MG63 (cell line): ENCODE measurements around the gene SSBP3. TPM values are rescaled to one million over a fixed set of nuclear protein-coding genes. Genes with fewer than 3 reads are reported as not detected.
A peak's percentile ranks its signal among the peaks of the same experiment; 100 is the strongest.
"Not testable (repeated sequence)": the region's sequence is repeated elsewhere in the genome, so short reads cannot be mapped to it uniquely, and the experiment has no call there.

Experiments
- DNase-seq: peaks from one replicate; pipeline ENCODE4 v3.0.0-alpha.2; 2020
- H3K27me3 ChIP-seq: fragments of 250-450 bp; sonication (Bioruptor Pico); 2 replicates; pipeline ENCODE4 v1.5.1; 2020; ENCODE audit warnings: mild to moderate bottlenecking, moderate library complexity
- H3K36me3 ChIP-seq: fragments of 250-450 bp; sonication (Bioruptor Pico); 2 replicates; pipeline ENCODE4 v1.5.1; 2020; ENCODE audit warnings: mild to moderate bottlenecking, moderate library complexity
- H3K4me3 ChIP-seq: fragments of 250-450 bp; sonication (Bioruptor Pico); 2 replicates; pipeline ENCODE4 v1.5.1; 2020; ENCODE audit warnings: mild to moderate bottlenecking, moderate library complexity
- H3K9me3 ChIP-seq: fragments of 250-450 bp; sonication (Bioruptor Pico); 2 replicates; pipeline ENCODE4 v1.5.1; 2020; ENCODE audit warnings: mild to moderate bottlenecking, moderate library complexity
- total RNA-seq: library from RNA; depleted of rRNA; stranded (reverse); fragments of >200 nt; shearing (Covaris generic); gene quantifications from 2 replicates; pipeline ENCODE4 v1.2.3, GENCODE V29; 2014; ENCODE audit warnings: low replicate concordance

Gene SSBP3
- total RNA-seq, 1 experiment from 2014 or later: 15.9 TPM

DNA sequence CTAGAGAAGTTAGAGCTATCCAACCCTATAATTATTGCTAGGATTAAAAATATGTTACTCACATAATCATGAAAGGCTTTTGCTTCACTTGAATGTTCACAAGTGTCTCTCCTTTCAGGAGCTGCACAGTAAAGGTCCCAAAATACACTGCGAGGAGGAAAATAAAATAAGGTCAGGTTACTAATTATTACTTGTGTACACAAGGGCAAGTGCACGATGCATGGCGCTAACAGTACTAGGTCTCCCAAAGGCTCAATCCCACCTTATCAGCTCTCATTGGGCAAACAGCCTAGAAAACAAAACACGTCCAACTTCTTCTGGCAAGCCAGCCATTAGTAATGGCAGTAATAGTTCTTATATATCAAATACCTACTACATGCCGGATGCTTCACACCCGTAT, 4.4 kb downstream of the SSBP3 start:
- no peaks in the 10 kb centered on the region for H3K36me3 ChIP-seq
- no peak overlapping the region for H3K4me3 ChIP-seq
- H3K27me3 ChIP-seq: no peaks in the 10 kb centered on the region
- DNase-seq: no peak
- no peaks in the 10 kb centered on the region for H3K9me3 ChIP-seq

- H3K36me3 ChIP-seq: no peaks in the 10 kb centered on the region
- H3K9me3 ChIP-seq: no peaks in the 10 kb centered on the region
- H3K4me3 ChIP-seq: no peak overlapping the region
- no peaks in the 10 kb centered on the region for H3K27me3 ChIP-seq
- no peak for DNase-seq
These were observed 5.9 kb downstream of the SSBP3 start for GRCh38 chr1:54400329-54400728.

DNA sequence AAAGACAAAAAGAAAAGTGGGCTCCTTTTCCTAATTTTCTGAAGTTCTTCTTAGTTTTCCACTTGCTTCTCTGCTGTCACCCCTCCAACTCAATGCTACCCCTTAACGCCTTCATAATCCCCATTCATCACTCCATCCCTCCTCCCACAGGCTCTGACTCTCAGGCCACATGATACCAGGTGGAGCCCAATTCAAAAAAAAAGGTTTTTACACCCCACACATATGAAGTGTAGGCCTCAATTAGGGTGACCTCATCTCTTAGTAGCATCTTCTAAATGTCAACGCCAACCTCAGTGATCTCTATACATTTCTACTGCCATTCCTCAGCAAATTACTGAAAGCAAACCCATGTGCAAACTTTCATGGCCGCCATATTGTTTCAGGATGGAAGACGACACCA, 6.4 kb downstream of the SSBP3 start:
- no peak overlapping the region for H3K4me3 ChIP-seq
- no peaks in the 10 kb centered on the region for H3K36me3 ChIP-seq

GRCh38 chr1:54398963-54399528, 7.1 kb downstream of the SSBP3 start:
- no peak for DNase-seq
- no peak overlapping the region for H3K4me3 ChIP-seq
- no peaks in the 10 kb centered on the region for H3K36me3 ChIP-seq
- H3K27me3 ChIP-seq: no peaks in the 10 kb centered on the region
- no peaks in the 10 kb centered on the region for H3K9me3 ChIP-seq

More for the DNA sequence above, 6.4 kb downstream of the SSBP3 start:
- DNase-seq: no peak
- Histone ChIP-seq H3K27me3 (no peaks in the 10 kb centered on the region), H3K9me3 (no peaks in the 10 kb centered on the region)

DNA sequence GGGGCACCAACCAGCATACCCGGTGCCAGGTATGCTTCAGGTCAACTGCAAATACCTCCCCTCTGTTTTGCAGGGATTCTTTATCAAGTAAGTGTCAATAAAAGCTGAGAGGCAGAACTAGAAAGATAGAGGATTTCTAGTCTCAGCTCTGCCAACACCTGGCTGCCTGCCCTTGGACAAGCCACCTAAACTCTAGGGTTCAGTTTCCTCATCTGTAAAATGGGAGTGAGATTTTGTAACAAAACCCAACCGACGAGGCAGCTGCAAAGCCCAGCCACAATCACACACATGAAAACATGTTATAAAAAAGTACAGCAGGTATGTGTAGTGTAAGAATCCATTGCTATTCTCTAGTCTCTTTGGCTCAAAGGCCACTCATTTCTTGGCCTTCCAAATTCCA, 8.2 kb downstream of the SSBP3 start:
- H3K9me3 ChIP-seq: no peaks in the 10 kb centered on the region
- H3K36me3 ChIP-seq: no peaks in the 10 kb centered on the region
- no peak for DNase-seq
- H3K4me3 ChIP-seq: no peak overlapping the region
- H3K27me3 ChIP-seq: no peaks in the 10 kb centered on the region

- Histone ChIP-seq H3K27me3 (no peaks in the 10 kb centered on the region), H3K36me3 (no peaks in the 10 kb centered on the region), H3K4me3 (no peak overlapping the region), H3K9me3 (no peaks in the 10 kb centered on the region)
- DNase-seq: no peak
These were observed 9.1 kb downstream of the SSBP3 start for GRCh38 chr1:54397090-54397591.

DNA sequence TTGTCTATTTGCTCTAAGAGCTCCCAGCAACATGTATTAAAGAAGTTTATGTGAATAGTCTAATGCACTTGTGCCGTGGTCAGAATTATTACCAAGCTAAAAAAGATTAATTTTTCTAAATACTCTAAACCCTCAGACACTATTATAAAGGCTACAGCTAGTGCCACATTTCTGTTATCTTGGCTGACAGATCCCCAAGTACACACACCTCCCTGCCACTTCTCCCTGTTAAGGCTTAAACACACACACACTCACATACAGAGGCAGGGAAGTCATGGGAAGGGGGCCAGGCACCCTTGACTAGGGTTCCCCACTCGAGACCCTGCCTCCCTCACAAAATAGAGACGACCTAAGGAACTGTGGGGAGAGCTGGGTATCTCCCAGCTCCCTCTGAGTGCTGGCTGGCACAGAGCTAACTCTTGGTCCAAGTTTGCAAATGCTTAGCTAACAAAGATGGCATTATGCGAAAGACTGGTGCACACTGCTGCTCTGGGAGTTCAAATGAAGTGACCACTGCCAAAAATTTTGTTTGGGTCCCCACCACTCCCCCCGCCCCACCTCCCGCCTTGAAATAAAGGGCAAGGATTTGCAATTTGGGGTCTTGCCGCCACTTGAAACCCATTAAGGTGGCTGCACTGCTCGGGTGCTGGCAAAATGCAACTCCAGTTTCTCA, 9.8 kb downstream of the SSBP3 start:
- H3K36me3 ChIP-seq: no peaks in the 10 kb centered on the region
- no peak overlapping the region for H3K4me3 ChIP-seq
- no peaks in the 10 kb centered on the region for H3K27me3 ChIP-seq
- H3K9me3 ChIP-seq: no peaks in the 10 kb centered on the region
- DNase-seq: no peak

- no peaks in the 10 kb centered on the region for H3K9me3 ChIP-seq
- no peak for DNase-seq
- no peak overlapping the region for H3K4me3 ChIP-seq
- no peaks in the 10 kb centered on the region for H3K27me3 ChIP-seq
- no peaks in the 10 kb centered on the region for H3K36me3 ChIP-seq
These were observed 10.8 kb downstream of the SSBP3 start for GRCh38 chr1:54395281-54395934.

GRCh38 chr1:54394104-54394503, 12.1 kb downstream of the SSBP3 start:
- H3K36me3 ChIP-seq: no peaks in the 10 kb centered on the region
- no peak overlapping the region for H3K4me3 ChIP-seq
- no peaks in the 10 kb centered on the region for H3K9me3 ChIP-seq
- H3K27me3 ChIP-seq: no peaks in the 10 kb centered on the region
- DNase-seq: no peak

GRCh38 chr1:54392401-54392800, 13.8 kb downstream of the SSBP3 start:
- H3K27me3 ChIP-seq: no peaks in the 10 kb centered on the region
- no peaks in the 10 kb centered on the region for H3K36me3 ChIP-seq
- H3K9me3 ChIP-seq: no peaks in the 10 kb centered on the region
- H3K4me3 ChIP-seq: no peak overlapping the region
- no peak for DNase-seq

DNA sequence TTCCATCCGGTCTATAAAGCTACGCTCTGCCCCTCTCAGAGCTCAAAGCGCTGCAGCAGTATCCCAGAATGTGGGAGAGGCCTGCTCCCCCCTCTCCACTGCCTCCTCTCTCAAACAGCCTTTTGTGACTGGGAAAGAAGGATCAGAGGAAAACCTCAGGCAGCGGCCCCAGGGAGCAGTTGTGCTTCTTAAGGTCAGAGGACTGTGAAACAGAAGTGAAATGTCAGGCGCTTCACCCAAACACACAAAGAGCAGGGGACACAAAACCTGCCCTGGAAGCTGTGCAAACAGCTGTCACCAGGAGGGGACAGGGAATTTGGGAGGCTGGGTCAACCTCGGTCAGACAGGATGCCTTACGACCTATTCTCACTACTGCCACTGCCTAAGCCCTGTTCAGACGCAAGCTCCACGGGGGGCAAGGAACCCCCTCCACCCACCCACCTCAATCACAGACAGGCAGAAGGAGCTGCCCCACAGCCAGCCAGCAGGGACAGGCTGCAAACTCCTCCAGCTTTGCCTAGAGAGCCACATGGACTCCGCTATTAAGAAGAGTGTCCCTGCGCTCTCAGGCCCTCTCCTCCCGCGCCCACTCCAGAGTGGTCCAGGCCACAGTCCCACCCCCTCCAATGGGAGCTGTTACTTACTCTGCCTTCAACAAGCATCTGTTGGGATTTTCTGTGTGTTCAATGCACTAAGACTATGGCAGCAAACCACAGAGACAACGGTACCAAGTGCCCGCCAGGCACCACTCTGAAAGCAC, 14.6 kb downstream of the SSBP3 start:
- Histone ChIP-seq H3K9me3 (no peaks in the 10 kb centered on the region), H3K27me3 (no peaks in the 10 kb centered on the region), H3K36me3 (no peaks in the 10 kb centered on the region), H3K4me3 (no peak overlapping the region)
- DNase-seq: no peak

DNA sequence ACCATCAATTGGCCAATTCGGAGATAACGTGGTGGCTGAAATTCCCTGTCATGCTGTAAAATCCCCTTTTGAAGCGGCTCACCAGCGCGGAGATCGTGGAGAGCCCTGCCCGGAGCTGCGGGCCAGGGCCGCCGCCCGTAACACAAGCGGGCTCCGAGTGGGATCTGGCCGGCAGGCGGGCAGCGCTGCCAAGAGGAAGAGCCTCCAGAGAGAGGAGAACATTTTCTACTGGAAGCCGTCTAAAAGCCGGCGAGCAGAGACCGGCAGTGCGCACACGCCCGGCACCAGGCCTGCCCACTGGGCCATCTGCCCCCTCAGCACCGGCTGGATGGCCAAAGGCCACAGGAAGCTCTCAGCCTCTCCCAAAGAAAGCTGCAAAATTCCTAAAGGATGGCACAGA, 15.5 kb downstream of the SSBP3 start:
- no peaks in the 10 kb centered on the region for H3K27me3 ChIP-seq
- DNase-seq: peak; percentile 43
- no peak overlapping the region for H3K4me3 ChIP-seq
- H3K9me3 ChIP-seq: no peaks in the 10 kb centered on the region
- no peaks in the 10 kb centered on the region for H3K36me3 ChIP-seq

DNA sequence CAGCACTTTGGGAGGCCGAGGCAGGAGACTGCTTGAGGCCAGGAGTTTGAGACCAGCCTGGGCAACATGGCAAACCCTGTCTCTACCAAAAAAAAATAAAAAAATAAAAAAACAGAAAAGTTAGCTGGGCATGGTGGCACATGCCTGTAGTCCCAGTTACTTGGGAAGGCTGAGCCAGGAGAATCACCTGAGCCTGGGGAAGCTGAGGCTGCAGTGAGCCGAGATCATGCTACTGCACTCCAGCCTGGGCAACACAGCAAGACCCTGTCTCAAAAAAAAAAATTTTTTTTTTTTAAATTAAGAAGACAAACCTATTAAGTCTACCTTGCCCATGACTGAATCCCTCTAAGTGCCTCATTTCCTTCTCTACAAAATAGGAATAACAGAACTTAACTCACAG, 16.6 kb downstream of the SSBP3 start:
- not testable (repeated sequence) for DNase-seq, H3K4me3 ChIP-seq, H3K36me3 ChIP-seq, H3K9me3 ChIP-seq, H3K27me3 ChIP-seq

- H3K4me3 ChIP-seq: no peak overlapping the region
- DNase-seq: no peak
- H3K27me3 ChIP-seq: no peaks in the 10 kb centered on the region
- H3K36me3 ChIP-seq: no peaks in the 10 kb centered on the region
- H3K9me3 ChIP-seq: no peaks in the 10 kb centered on the region
These were observed 18.8 kb downstream of the SSBP3 start for GRCh38 chr1:54387419-54387818.

- DNase-seq: no peak
- Histone ChIP-seq H3K4me3 (no peak overlapping the region), H3K27me3 (no peaks in the 10 kb centered on the region), H3K9me3 (no peaks in the 10 kb centered on the region), H3K36me3 (no peaks in the 10 kb centered on the region)
These were observed 20.5 kb downstream of the SSBP3 start for GRCh38 chr1:54385727-54386022.

GRCh38 chr1:54384918-54385726, 21.1 kb downstream of the SSBP3 start:
- DNase-seq: no peak
- Histone ChIP-seq H3K9me3 (no peaks in the 10 kb centered on the region), H3K36me3 (no peaks in the 10 kb centered on the region), H3K4me3 (no peak overlapping the region), H3K27me3 (no peaks in the 10 kb centered on the region)

GRCh38 chr1:54384471-54384870, 21.7 kb downstream of the SSBP3 start:
- H3K9me3 ChIP-seq: no peaks in the 10 kb centered on the region
- DNase-seq: no peak
- no peaks in the 10 kb centered on the region for H3K27me3 ChIP-seq
- H3K4me3 ChIP-seq: no peak overlapping the region
- no peaks in the 10 kb centered on the region for H3K36me3 ChIP-seq
